GM23338 (cell line): ENCODE data around the gene MAVS. TPM values are rescaled to one million over a fixed set of nuclear protein-coding genes. Genes with fewer than 3 reads are reported as not detected.

Experiments used
- ATAC-seq: fragments of 200-7000 bp; cut with Tn5 transposase; 3 replicates; pipeline ENCODE4 v1.9.1; 2020
- DNase-seq: peaks from one replicate; pipeline ENCODE4 v3.0.0-alpha.2; 2015; ENCODE audit warnings: low spot score
- H2AFZ ChIP-seq: fragments of 200-600 bp; sonication (generic); 2 replicates; pipeline ENCODE4 v1.8.0; 2016; ENCODE audit warnings: antibody characterized with exemption, mild to moderate bottlenecking, moderate library complexity
- H3F3A ChIP-seq: fragments of 200-600 bp; sonication (generic); replicated peaks from 2 replicates; pipeline ENCODE4 v1.8.0; 2017; ENCODE audit warnings: antibody characterized with exemption, mixed run types, low read depth
- H3K27ac ChIP-seq: fragments of 200-600 bp; sonication (generic); 2 replicates; pipeline ENCODE4 v1.6.1; 2016; ENCODE audit warnings: low read depth
- H3K27me3 ChIP-seq: fragments of 200-600 bp; sonication (generic); 2 replicates; pipeline ENCODE4 v1.8.0; 2016; ENCODE audit warnings: mild to moderate bottlenecking, mixed run types, moderate library complexity; ENCODE audit not compliant: insufficient read depth
- H3K36me3 ChIP-seq: fragments of 200-600 bp; sonication (generic); 2 replicates; pipeline ENCODE4 v1.8.0; 2016; ENCODE audit warnings: mild to moderate bottlenecking; ENCODE audit not compliant: insufficient read depth
- H3K4me1 ChIP-seq: fragments of 200-600 bp; sonication (generic); 2 replicates; pipeline ENCODE4 v1.8.0; 2016; ENCODE audit warnings: mild to moderate bottlenecking, moderate library complexity; ENCODE audit not compliant: insufficient read depth
- H3K4me2 ChIP-seq: fragments of 200-600 bp; sonication (generic); 2 replicates; pipeline ENCODE4 v1.7.1; 2017; ENCODE audit warnings: mixed run types
- H3K4me3 ChIP-seq: fragments of 200-600 bp; sonication (generic); 2 replicates; pipeline ENCODE4 v1.6.1; 2016; ENCODE audit warnings: mixed run types
- H3K79me2 ChIP-seq: fragments of 200-600 bp; sonication (generic); replicated peaks from 2 replicates; pipeline ENCODE4 v1.8.0; 2017; ENCODE audit warnings: mild to moderate bottlenecking; ENCODE audit not compliant: insufficient read depth
- H3K9me2 ChIP-seq: fragments of 200-600 bp; sonication (generic); 2 replicates; pipeline ENCODE4 v1.8.0; 2017; ENCODE audit not compliant: insufficient read depth
- H4K20me1 ChIP-seq: fragments of 200-600 bp; sonication (generic); replicated peaks from 2 replicates; pipeline ENCODE4 v1.8.0; 2017; ENCODE audit warnings: mild to moderate bottlenecking; ENCODE audit not compliant: insufficient read depth
- H3K27ac Mint-ChIP-seq: 2 replicates; pipeline ENCODE4 v1.8.0; 2020; ENCODE audit warnings: inconsistent platforms, mild to moderate bottlenecking, moderate library complexity, mixed read lengths
- H3K27me3 Mint-ChIP-seq: 3 replicates; pipeline ENCODE4 v1.8.0; 2022; ENCODE audit warnings: low read depth, mild to moderate bottlenecking, moderate library complexity, mixed read lengths, inconsistent platforms; ENCODE audit not compliant: insufficient read depth, poor library complexity
- H3K36me3 Mint-ChIP-seq: 3 replicates; pipeline ENCODE4 v1.8.0; 2021; ENCODE audit warnings: low read depth, mild to moderate bottlenecking, inconsistent platforms, moderate library complexity, mixed read lengths
- H3K4me1 Mint-ChIP-seq: 3 replicates; pipeline ENCODE4 v1.8.0; 2020; ENCODE audit warnings: mild to moderate bottlenecking, inconsistent platforms, mixed read lengths
- H3K4me3 Mint-ChIP-seq: 3 replicates; pipeline ENCODE4 v1.8.0; 2021; ENCODE audit warnings: moderate library complexity, mild to moderate bottlenecking, inconsistent platforms, mixed read lengths
- H3K9me3 Mint-ChIP-seq: 3 replicates; pipeline ENCODE4 v1.8.0; 2020; ENCODE audit warnings: moderate library complexity, mild to moderate bottlenecking, inconsistent platforms, mixed read lengths
- CREB1 ChIP-seq: fragments of 250-450 bp; sonication (Bioruptor Pico); IDR thresholded peaks from 2 replicates; pipeline ENCODE4 v1.5.0; 2020; ENCODE audit warnings: low read depth, mild to moderate bottlenecking, moderate library complexity
- CTCF ChIP-seq, 2 experiments: fragments of 200-600 bp in 1 of 2; sonication (generic) in 1 of 2; conservative IDR thresholded peaks; 2 replicates each; pipeline versions ENCODE4 v1.5.1 to v1.6.1; 2016 to 2017; ENCODE audit warnings: antibody characterized with exemption in 2 of 2, low read depth in 2 of 2, mild to moderate bottlenecking in 2 of 2, moderate library complexity in 1 of 2
- EZH2 ChIP-seq: fragments of 200-600 bp; sonication (generic); IDR thresholded peaks from one replicate; pipeline ENCODE4 v1.8.0; 2017; ENCODE audit warnings: antibody characterized with exemption, mild to moderate bottlenecking, low read depth; ENCODE audit not compliant: unreplicated experiment
- EZH2phosphoT487 ChIP-seq: fragments of 200-600 bp; sonication (generic); IDR thresholded peaks from one replicate; pipeline ENCODE4 v1.8.1; 2018; ENCODE audit warnings: antibody characterized with exemption; ENCODE audit not compliant: unreplicated experiment
- JUNB ChIP-seq: IDR thresholded peaks from one replicate; pipeline ENCODE4 v1.6.1; 2016; ENCODE audit warnings: antibody characterized with exemption; ENCODE audit not compliant: unreplicated experiment
- NANOG ChIP-seq: IDR thresholded peaks from 2 replicates; pipeline ENCODE4 v1.6.1; 2016; ENCODE audit warnings: antibody characterized with exemption, borderline replicate concordance
- POLR2AphosphoS5 ChIP-seq: IDR thresholded peaks from 2 replicates; pipeline ENCODE4 v1.6.1; 2016; ENCODE audit warnings: antibody characterized with exemption, low read depth
- STAT1 ChIP-seq: IDR thresholded peaks from one replicate; pipeline ENCODE4 v1.6.1; 2016; ENCODE audit warnings: antibody characterized with exemption; ENCODE audit not compliant: unreplicated experiment
- ZNF114 ChIP-seq: fragments of 250-450 bp; sonication (Bioruptor Pico); IDR thresholded peaks from 2 replicates; pipeline ENCODE4 v1.5.0; 2020; ENCODE audit warnings: mild to moderate bottlenecking, moderate library complexity
- ZNF331 ChIP-seq: fragments of 250-450 bp; sonication (Bioruptor Pico); IDR thresholded peaks from 2 replicates; pipeline ENCODE4 v1.5.0; 2020; ENCODE audit warnings: low read depth, mild to moderate bottlenecking, moderate library complexity
- ZNF462 ChIP-seq: fragments of 250-450 bp; sonication (Bioruptor Pico); IDR thresholded peaks from 2 replicates; pipeline ENCODE4 v1.5.0; 2020; ENCODE audit warnings: mild to moderate bottlenecking, moderate library complexity
- polyA plus RNA-seq: library from polyadenylated mRNA; unstranded; fragments of >200 nt; fragmentation: Nextera tagmentation; extraction: Ambion mirVana; gene quantifications from 2 replicates; pipeline ENCODE4 v1.2.1, GENCODE V29; 2016
- total RNA-seq: library from RNA; depleted of rRNA; stranded (reverse); fragments of >200 nt; shearing (Covaris generic); gene quantifications from 2 replicates; pipeline ENCODE4 v1.2.3, GENCODE V29; 2014
- TF ChIP-seq, protein P1 (sequence below): IDR thresholded peaks from 2 replicates; pipeline ENCODE4 v1.6.1; 2016; ENCODE audit warnings: antibody characterized with exemption
- TF ChIP-seq, protein P2 (sequence below): IDR thresholded peaks from one replicate; pipeline ENCODE4 v1.6.1; 2018; ENCODE audit warnings: antibody characterized with exemption; ENCODE audit not compliant: unreplicated experiment

Gene MAVS
- total and polyA plus RNA-seq, 2 experiments from 2014 or later = 5.2 to 21.8 TPM

DNA sequence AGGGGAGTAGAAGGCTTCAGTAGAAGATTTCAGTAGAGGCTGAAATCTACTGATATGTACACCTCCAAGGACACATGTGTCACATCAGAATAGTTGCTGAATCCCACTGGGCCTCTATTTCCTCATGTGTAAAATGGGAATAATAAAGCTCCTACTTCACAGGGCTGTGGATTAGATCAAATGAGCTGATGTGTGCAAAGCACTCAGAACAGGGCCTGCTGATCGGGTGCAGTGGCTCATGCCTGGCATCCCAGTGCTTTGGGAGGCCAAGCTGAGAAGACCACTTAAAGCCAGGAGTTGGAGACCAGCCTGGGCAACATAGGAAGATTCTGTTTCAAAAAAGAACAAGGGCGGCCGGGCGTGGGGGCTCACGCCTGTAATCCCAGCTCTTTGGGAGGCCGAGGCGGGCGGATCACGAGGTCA lies 34.4 kb upstream of the MAVS start:
- Histone ChIP-seq H3K9me2 (no peaks in the 10 kb centered on the region), H3F3A (no peaks in the 10 kb centered on the region), H4K20me1 (no peaks in the 10 kb centered on the region), H3K27me3 (no peaks in the 10 kb centered on the region), H3K4me3 (no peak overlapping the region), H3K79me2 (no peaks in the 10 kb centered on the region), H2AFZ (no peak overlapping the region), H3K36me3 (no peaks in the 10 kb centered on the region), H3K27ac (no peak overlapping the region), H3K4me2 (no peak overlapping the region), H3K4me1 (peaks cover 22% of the 10 kb centered on the region)
- H3K36me3 Mint-ChIP-seq = no peaks in the 10 kb centered on the region; the same call in 2 of the 3 replicates
- H3K4me3 Mint-ChIP-seq = no peak overlapping the region
- no peak for ATAC-seq
- no peaks in the 10 kb centered on the region; the same call in 2 of the 3 replicates for H3K9me3 Mint-ChIP-seq
- H3K27me3 Mint-ChIP-seq = peaks cover 9% of the 10 kb centered on the region
- no peak for TF ChIP-seq JUNB
- no peak for TF ChIP-seq ZNF114 (CRISPR knock-in tag)
- TF ChIP-seq POLR2AphosphoS5 = no peak
- no peak for TF ChIP-seq CREB1
- TF ChIP-seq, protein P1, sequence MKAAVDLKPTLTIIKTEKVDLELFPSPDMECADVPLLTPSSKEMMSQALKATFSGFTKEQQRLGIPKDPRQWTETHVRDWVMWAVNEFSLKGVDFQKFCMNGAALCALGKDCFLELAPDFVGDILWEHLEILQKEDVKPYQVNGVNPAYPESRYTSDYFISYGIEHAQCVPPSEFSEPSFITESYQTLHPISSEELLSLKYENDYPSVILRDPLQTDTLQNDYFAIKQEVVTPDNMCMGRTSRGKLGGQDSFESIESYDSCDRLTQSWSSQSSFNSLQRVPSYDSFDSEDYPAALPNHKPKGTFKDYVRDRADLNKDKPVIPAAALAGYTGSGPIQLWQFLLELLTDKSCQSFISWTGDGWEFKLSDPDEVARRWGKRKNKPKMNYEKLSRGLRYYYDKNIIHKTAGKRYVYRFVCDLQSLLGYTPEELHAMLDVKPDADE = no peak
- TF ChIP-seq EZH2phosphoT487 = no peak
- TF ChIP-seq EZH2 = no peak
- no peak for TF ChIP-seq STAT1
- no peak for TF ChIP-seq ZNF462 (CRISPR knock-in tag)
- no peak for TF ChIP-seq ZNF331
- TF ChIP-seq NANOG = no peak
- no peak for TF ChIP-seq CTCF (conservative IDR thresholded peaks at IDR 0.05; ENCODE audit: low read depth in 2 of 2)
- TF ChIP-seq, protein P2, sequence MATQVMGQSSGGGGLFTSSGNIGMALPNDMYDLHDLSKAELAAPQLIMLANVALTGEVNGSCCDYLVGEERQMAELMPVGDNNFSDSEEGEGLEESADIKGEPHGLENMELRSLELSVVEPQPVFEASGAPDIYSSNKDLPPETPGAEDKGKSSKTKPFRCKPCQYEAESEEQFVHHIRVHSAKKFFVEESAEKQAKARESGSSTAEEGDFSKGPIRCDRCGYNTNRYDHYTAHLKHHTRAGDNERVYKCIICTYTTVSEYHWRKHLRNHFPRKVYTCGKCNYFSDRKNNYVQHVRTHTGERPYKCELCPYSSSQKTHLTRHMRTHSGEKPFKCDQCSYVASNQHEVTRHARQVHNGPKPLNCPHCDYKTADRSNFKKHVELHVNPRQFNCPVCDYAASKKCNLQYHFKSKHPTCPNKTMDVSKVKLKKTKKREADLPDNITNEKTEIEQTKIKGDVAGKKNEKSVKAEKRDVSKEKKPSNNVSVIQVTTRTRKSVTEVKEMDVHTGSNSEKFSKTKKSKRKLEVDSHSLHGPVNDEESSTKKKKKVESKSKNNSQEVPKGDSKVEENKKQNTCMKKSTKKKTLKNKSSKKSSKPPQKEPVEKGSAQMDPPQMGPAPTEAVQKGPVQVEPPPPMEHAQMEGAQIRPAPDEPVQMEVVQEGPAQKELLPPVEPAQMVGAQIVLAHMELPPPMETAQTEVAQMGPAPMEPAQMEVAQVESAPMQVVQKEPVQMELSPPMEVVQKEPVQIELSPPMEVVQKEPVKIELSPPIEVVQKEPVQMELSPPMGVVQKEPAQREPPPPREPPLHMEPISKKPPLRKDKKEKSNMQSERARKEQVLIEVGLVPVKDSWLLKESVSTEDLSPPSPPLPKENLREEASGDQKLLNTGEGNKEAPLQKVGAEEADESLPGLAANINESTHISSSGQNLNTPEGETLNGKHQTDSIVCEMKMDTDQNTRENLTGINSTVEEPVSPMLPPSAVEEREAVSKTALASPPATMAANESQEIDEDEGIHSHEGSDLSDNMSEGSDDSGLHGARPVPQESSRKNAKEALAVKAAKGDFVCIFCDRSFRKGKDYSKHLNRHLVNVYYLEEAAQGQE = no peak
- H3K4me1 Mint-ChIP-seq = peaks cover 24% of the 10 kb centered on the region
- H3K27ac Mint-ChIP-seq = no peak overlapping the region
- DNase-seq = no peak
